ENCODE data around the gene NMRK1.
A peak's percentile ranks its signal among the peaks of the same experiment; 100 is the strongest.

NMRK1 gene

DNA sequence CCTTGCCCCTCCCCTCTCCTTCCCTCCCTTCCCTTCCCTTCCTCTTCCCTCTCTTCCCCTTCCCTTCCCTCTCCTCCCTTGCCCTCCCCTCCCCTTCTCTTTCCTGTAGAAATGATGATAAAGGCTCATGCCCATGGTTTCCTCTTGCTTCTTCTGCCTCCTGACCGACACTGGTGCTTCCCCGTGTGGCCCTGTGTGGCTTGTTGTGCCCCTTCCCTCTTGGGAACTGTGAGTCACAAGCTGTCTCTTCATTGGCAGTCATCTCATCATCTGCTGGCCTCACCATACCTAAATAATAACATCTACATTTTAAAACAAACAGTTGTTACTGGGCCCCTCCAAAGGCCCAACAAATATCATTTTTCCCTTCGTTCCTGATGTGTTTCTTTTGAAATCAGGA is 48.2 kb downstream of the NMRK1 start:
- DNase-seq (ENCODE audit: low read depth, low spot score) = no peak
- no peaks in the 10 kb centered on the region for H3K4me1 ChIP-seq (ENCODE audit: insufficient read depth, insufficient read length)
- H3K4me3 ChIP-seq (ENCODE audit: insufficient read length, low read depth) = no peak overlapping the region
- TF ChIP-seq YY1 (IDR thresholded peaks at IDR 0.05; ENCODE audit: insufficient read depth, insufficient read length) (no peak), SUZ12 (IDR thresholded peaks at IDR 0.05; ENCODE audit: extremely low read depth, insufficient read depth, insufficient read length) (no peak), ZNF274 (IDR thresholded peaks at IDR 0.05; ENCODE audit: low read depth, low read length) (no peak)
- no peak overlapping the region for H3K9ac ChIP-seq (ENCODE audit: insufficient read length, low read depth)
- H3K9me3 ChIP-seq (ENCODE audit: insufficient read depth, low read length) = no peaks in the 10 kb centered on the region
- H3K27me3 ChIP-seq (ENCODE audit: insufficient read depth, insufficient read length) = no peaks in the 10 kb centered on the region
- no peaks in the 10 kb centered on the region for H3K36me3 ChIP-seq (ENCODE audit: insufficient read depth, insufficient read length, low read length)

DNA sequence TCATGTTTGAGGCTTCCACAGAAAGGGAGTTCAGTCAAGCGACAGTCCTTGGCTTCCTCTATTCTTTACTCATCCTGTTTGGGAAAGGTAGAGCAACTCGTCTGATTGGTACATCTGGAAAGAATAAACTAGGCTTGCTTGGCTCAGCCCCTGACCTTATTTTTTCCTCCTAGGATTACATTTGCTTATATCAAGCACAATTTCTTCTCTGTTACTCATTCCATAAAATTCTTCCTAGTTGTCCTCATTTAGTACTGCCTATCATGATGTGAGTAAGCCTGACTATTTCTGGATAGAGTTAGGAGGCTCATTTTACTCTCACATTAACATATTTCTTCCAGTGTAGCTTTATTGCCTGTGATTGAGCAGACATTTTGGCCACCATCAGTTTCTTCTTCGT is 48.9 kb downstream of the NMRK1 start:
- Histone ChIP-seq H3K36me3 (ENCODE audit: insufficient read depth, insufficient read length, low read length) (no peaks in the 10 kb centered on the region), H3K9me3 (ENCODE audit: insufficient read depth, low read length) (no peaks in the 10 kb centered on the region), H3K4me3 (ENCODE audit: insufficient read length, low read depth) (no peak overlapping the region), H3K27me3 (ENCODE audit: insufficient read depth, insufficient read length) (no peaks in the 10 kb centered on the region), H3K4me1 (ENCODE audit: insufficient read depth, insufficient read length) (no peaks in the 10 kb centered on the region), H3K9ac (ENCODE audit: insufficient read length, low read depth) (no peak overlapping the region)
- no peak for DNase-seq (ENCODE audit: low read depth, low spot score)
- TF ChIP-seq YY1 (IDR thresholded peaks at IDR 0.05; ENCODE audit: insufficient read depth, insufficient read length) (no peak), ZNF274 (IDR thresholded peaks at IDR 0.05; ENCODE audit: low read depth, low read length) (no peak), SUZ12 (IDR thresholded peaks at IDR 0.05; ENCODE audit: extremely low read depth, insufficient read depth, insufficient read length) (no peak)

- H3K27me3 ChIP-seq (ENCODE audit: insufficient read depth, insufficient read length) = no peaks in the 10 kb centered on the region
- no peaks in the 10 kb centered on the region for H3K4me1 ChIP-seq (ENCODE audit: insufficient read depth, insufficient read length)
- no peak overlapping the region for H3K4me3 ChIP-seq (ENCODE audit: insufficient read length, low read depth)
- TF ChIP-seq SUZ12 (IDR thresholded peaks at IDR 0.05; ENCODE audit: extremely low read depth, insufficient read depth, insufficient read length) (no peak), YY1 (IDR thresholded peaks at IDR 0.05; ENCODE audit: insufficient read depth, insufficient read length) (no peak), ZNF274 (IDR thresholded peaks at IDR 0.05; ENCODE audit: low read depth, low read length) (no peak)
- H3K9me3 ChIP-seq (ENCODE audit: insufficient read depth, low read length) = no peaks in the 10 kb centered on the region
- DNase-seq (ENCODE audit: low read depth, low spot score) = no peak
- H3K36me3 ChIP-seq (ENCODE audit: insufficient read depth, insufficient read length, low read length) = no peaks in the 10 kb centered on the region
- no peak overlapping the region for H3K9ac ChIP-seq (ENCODE audit: insufficient read length, low read depth)
These were observed 51.2 kb downstream of the NMRK1 start for GRCh38 chr9:75036793-75037192.

GRCh38 chr9:75033791-75034473 is 54.0 kb downstream of the NMRK1 start:
- Histone ChIP-seq H3K4me1 (ENCODE audit: insufficient read depth, insufficient read length) (no peaks in the 10 kb centered on the region), H3K4me3 (ENCODE audit: insufficient read length, low read depth) (no peak overlapping the region), H3K9ac (ENCODE audit: insufficient read length, low read depth) (no peak overlapping the region), H3K27me3 (ENCODE audit: insufficient read depth, insufficient read length) (no peaks in the 10 kb centered on the region), H3K9me3 (ENCODE audit: insufficient read depth, low read length) (no peaks in the 10 kb centered on the region), H3K36me3 (ENCODE audit: insufficient read depth, insufficient read length, low read length) (no peaks in the 10 kb centered on the region)
- TF ChIP-seq SUZ12 (IDR thresholded peaks at IDR 0.05; ENCODE audit: extremely low read depth, insufficient read depth, insufficient read length) (no peak), YY1 (IDR thresholded peaks at IDR 0.05; ENCODE audit: insufficient read depth, insufficient read length) (no peak), ZNF274 (IDR thresholded peaks at IDR 0.05; ENCODE audit: low read depth, low read length) (no peak)
- no peak for DNase-seq (ENCODE audit: low read depth, low spot score)

- peak overlapping the region; percentile 98 for H3K9ac ChIP-seq (ENCODE audit: insufficient read length, low read depth)
- no peaks in the 10 kb centered on the region for H3K9me3 ChIP-seq (ENCODE audit: insufficient read depth, low read length)
- peak overlapping the region; percentile 79 for H3K4me3 ChIP-seq (ENCODE audit: insufficient read length, low read depth)
- peak; percentile 16 for DNase-seq (ENCODE audit: low read depth, low spot score)
- no peaks in the 10 kb centered on the region for H3K4me1 ChIP-seq (ENCODE audit: insufficient read depth, insufficient read length)
- peaks cover 8% of the 10 kb centered on the region for H3K36me3 ChIP-seq (ENCODE audit: insufficient read depth, insufficient read length, low read length)
- TF ChIP-seq YY1 (IDR thresholded peaks at IDR 0.05; ENCODE audit: insufficient read depth, insufficient read length) (no peak), ZNF274 (IDR thresholded peaks at IDR 0.05; ENCODE audit: low read depth, low read length) (no peak), SUZ12 (IDR thresholded peaks at IDR 0.05; ENCODE audit: extremely low read depth, insufficient read depth, insufficient read length) (no peak)
- no peaks in the 10 kb centered on the region for H3K27me3 ChIP-seq (ENCODE audit: insufficient read depth, insufficient read length)
These were observed 60.5 kb downstream of the NMRK1 start for GRCh38 chr9:75027187-75028107.

- Histone ChIP-seq H3K9me3 (ENCODE audit: insufficient read depth, low read length) (no peaks in the 10 kb centered on the region), H3K9ac (ENCODE audit: insufficient read length, low read depth) (no peak overlapping the region), H3K4me1 (ENCODE audit: insufficient read depth, insufficient read length) (no peaks in the 10 kb centered on the region), H3K27me3 (ENCODE audit: insufficient read depth, insufficient read length) (no peaks in the 10 kb centered on the region), H3K36me3 (ENCODE audit: insufficient read depth, insufficient read length, low read length) (peaks cover 15% of the 10 kb centered on the region), H3K4me3 (ENCODE audit: insufficient read length, low read depth) (no peak overlapping the region)
- no peak for DNase-seq (ENCODE audit: low read depth, low spot score)
- TF ChIP-seq ZNF274 (IDR thresholded peaks at IDR 0.05; ENCODE audit: low read depth, low read length) = no peak
- TF ChIP-seq SUZ12 (IDR thresholded peaks at IDR 0.05; ENCODE audit: extremely low read depth, insufficient read depth, insufficient read length) = no peak
- TF ChIP-seq YY1 (IDR thresholded peaks at IDR 0.05; ENCODE audit: insufficient read depth, insufficient read length) = no peak
These were observed 64.1 kb downstream of the NMRK1 start for GRCh38 chr9:75023846-75024245.

- TF ChIP-seq ZNF274 (IDR thresholded peaks at IDR 0.05; ENCODE audit: low read depth, low read length) (no peak), SUZ12 (IDR thresholded peaks at IDR 0.05; ENCODE audit: extremely low read depth, insufficient read depth, insufficient read length) (no peak), YY1 (IDR thresholded peaks at IDR 0.05; ENCODE audit: insufficient read depth, insufficient read length) (no peak)
- Histone ChIP-seq H3K36me3 (ENCODE audit: insufficient read depth, insufficient read length, low read length) (peaks cover 28% of the 10 kb centered on the region), H3K4me1 (ENCODE audit: insufficient read depth, insufficient read length) (no peaks in the 10 kb centered on the region), H3K27me3 (ENCODE audit: insufficient read depth, insufficient read length) (no peaks in the 10 kb centered on the region), H3K9ac (ENCODE audit: insufficient read length, low read depth) (no peak overlapping the region), H3K9me3 (ENCODE audit: insufficient read depth, low read length) (no peaks in the 10 kb centered on the region), H3K4me3 (ENCODE audit: insufficient read length, low read depth) (no peak overlapping the region)
- DNase-seq (ENCODE audit: low read depth, low spot score) = no peak
These were observed 68.3 kb downstream of the NMRK1 start for GRCh38 chr9:75019654-75020053.

Data from NT2/D1 (cell line).